NOMO-1 (cell line): ENCODE results near the gene LAMA5.

Experiments used
- DNase-seq, 2 experiments: peaks; one replicate each; lab custom pipeline; 2025; ENCODE audit not compliant: unreplicated experiment in 2 of 2; lab: John Stamatoyannopoulos, UW

Gene LAMA5

DNA sequence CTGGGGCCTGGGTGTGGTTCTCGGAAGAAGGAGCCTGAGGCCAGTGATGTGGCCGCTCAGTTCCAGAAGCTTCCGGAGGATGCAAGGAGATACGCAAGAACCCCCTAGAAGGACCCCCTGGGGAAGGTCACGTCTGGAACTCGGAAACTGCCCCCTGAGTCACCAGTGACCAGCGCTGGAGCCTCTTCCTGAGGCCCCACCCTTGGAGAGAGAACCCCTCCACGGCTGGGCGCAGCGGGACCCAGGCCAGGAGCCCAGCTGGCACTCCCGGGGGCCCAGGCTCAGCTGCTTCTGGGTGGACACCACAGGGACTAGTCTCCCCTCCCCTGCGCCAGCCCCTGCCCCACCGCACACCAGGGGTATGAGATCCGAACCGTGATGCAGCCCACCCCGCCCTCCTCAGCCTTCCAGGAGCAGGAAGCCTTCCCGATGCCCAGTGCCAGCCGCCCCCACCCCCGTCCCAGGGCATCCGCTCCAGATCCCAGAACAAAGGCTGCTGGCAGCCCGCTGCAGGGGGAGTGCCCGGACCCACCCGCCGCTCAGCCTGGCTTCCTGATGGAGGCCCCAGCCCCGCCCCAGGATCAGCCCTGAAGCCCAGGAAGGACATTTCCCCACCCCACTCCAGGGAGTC, 7.5 kb downstream of the LAMA5 start:
- DNase-seq: no peak

DNA sequence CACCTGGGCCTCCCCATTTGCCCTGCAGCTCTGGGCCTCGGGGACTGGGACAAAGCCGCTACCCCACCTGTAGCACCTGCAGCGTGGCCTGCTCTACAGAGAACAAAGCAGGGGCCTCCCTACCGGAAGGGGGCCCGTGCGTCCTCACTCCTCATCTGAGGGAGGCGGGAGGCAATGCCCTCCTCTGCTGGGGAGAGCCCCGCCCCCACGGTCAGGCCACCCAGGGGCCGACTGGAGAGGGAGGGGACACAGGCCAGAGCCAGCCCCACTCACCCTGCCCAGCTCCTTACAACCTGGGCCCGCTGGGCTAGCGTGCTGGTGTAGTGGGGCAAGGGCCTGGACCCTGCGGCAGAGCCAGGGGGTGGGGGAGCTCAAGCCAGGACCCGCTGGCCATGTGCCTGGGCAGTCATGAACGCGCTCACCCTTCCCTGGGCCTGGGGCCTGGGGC, 8.0 kb downstream of the LAMA5 start:
- DNase-seq: no peak

DNA sequence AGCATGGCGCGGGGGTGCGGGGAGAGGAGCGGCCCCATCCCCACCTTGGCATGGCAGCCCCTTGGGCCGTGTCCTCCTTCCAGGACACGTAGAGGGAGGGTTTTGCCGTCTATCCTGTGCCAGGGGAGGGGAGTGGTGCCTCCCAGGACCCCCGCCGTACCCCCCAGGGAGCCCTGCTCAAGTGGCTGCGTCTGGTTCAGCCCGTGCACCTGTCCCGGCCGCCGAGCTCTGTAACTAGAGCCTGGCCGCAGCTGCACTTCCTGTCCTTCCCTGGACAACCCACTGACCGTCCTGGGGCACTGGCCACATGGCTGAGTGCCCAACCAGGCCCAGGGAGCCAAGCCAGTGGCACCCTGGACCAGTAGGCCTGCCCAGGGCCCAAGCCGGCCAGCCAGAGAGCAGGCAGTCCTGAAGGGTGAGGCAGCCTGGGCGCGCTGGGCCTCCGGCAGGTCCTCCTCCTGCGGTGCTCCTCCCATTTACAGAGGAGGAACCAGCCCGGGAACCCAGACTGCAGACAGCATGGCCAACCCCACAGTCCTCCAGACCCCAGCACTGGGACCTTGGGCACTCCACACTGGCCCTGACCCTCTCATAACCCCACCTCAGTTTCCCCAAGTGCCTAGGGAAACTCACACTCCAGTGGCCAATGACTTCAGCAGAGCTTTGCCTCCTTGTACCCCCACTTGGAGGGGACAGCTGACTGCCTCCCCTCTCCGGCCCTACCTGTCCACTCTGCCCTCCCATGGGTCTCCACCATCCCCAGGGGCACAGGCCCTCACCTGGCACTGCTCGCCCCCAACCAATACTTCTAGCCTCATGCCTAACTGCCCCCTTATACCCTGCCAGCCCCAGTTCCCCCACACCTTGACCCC, 8.7 kb downstream of the LAMA5 start:
- DNase-seq: no peak

DNA sequence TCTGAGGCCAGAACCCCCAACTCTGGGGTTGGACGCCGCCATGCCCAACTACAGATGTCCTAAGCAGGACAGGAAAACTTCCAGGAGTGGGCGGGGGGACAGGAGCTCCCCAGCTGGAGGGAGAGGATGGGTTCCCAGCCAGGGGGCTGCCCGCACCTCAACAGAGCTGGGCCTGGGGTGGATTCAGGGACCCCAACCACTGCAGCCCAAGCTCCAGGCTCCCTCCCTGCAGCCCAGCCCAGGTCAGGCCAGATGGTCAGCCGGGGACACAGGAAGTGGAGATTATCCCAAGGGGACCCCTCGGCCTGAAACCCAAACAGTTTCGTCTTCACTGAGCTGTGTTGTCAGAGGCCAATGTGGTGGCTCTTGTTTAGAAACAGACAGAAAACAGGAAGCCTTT, 9.4 kb downstream of the LAMA5 start:
- DNase-seq: no peak

DNA sequence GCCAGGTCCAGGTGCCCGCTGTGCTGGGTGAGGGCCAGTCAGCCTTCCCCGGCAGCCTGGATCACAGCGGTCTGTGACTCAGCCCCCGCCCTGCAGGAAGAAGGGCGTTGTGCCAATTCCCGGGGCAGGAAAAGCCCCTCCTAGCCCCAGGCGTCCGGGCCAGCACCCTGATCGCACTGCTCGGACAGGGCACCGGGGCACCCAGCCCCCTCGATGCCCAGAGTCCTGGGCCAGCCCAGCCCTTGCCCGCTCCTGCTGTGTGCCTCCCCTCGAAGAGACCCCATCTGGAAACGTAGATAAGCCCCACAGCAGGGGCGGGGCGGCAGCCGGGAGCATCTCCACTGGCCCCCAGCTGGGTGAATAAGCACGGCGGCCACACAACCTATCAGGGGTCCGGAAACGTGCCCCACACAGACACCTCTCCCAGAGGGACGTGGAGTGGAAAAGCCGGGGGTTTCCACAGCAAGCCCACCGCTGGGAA, 9.9 kb downstream of the LAMA5 start:
- DNase-seq: no peak

DNA sequence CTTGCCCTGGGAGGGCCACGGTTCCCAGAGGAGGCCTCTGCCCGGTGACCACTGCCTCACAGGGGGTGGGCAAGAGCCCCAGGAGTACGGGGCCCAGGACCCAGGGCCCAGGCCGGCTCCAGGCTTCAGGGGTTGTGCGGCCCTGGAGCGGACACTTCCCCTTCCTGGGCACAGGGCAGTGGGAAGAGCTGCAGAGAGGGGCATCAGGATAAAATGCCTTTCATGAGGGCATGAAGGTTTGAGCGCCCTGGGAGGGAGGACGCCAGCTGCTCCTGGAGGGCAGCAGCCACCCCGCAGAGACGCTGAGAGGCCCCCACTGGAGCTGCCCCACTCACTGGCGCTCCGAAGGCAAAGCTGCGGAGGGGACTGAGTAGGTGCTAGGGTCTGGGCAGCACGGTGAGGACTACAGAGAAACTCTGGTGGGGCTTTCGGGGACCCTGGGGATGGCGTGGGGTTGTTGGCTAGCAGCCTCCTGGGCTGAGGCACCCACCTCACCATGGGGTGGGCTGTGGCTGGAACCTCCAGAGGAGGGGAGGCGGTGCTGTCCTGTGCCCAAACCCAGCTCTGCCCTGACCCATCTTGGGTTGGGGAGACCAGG, 10.4 kb downstream of the LAMA5 start:
- DNase-seq: no peak

DNA sequence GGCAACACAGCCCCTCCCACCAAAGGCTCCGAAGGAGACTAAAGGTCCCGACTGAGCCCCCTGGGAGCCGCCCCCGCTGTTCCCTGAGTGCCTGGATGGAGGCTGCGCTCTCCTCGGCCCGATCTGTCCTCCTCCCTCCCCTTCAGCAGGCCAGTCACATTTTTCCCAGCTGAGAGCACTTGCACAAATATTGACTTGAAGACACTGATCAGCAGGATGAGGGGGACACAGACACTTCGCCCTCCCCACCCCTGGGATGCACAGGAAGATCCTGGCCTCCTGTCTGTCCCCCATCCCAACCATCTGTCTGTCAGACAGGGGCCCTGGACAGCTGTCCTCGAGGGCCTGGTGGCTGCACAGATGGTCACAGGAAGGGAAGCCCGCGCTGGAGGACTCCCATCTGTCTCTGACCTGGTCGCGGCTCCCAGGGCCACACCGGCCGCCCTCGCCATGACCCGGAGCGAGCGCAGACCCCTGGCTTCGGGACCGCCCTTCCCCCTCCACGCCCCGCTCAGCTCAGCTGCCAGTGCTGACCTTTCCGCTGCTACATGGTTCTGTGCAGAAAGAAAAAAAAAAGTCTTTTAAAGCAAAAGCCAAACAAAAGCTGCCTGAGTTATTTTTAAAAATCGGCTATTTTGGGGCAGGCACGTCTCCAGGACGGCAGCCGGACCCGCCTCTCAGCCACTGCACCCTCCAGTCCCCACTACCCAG, 11.1 kb downstream of the LAMA5 start:
- DNase-seq: no peak

DNA sequence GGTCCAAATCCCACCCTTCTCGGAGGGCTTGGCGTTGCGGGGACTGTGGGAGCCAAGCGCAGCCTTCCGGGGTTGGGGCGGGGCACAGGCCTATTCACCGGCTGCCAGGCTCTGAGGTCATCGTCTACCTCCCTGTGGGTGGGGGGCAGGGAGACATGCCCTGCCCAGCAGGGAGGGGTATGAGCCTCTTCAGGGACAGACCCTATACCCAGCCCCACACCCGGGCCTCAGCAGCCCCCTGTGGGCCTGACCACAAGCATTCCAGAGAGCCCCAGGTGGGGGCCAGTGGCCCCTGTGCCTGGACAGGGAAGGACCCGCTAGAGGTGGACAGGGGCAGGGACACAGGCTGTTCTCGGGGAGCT, 11.6 kb downstream of the LAMA5 start:
- DNase-seq: no peak

DNA sequence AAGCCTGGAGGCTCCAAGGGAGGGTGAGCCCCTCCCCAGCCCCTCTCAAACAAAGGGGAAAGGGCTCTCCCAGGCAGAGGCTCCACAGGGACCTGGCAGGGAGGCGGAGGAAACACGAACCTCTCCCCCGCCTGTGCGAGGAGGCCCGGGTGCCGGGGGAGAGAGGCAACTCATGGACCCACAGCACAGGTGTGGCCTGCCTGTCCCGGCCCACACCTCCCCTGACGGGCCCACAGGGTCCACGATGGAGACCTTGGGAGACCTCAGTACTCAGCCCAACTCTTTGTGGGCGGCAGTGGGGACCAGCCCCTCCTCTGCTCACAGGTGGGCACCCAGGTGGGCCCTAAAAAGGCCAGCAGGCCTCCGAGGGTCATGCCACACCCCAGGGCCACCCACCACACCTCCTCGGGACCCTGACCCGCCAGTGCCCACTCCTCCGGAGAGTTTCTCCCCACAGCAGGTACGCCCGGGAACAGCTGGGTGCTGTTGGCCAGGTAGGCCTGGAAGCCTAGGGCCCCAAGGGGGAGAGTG, 12.2 kb downstream of the LAMA5 start:
- no peak for DNase-seq

DNA sequence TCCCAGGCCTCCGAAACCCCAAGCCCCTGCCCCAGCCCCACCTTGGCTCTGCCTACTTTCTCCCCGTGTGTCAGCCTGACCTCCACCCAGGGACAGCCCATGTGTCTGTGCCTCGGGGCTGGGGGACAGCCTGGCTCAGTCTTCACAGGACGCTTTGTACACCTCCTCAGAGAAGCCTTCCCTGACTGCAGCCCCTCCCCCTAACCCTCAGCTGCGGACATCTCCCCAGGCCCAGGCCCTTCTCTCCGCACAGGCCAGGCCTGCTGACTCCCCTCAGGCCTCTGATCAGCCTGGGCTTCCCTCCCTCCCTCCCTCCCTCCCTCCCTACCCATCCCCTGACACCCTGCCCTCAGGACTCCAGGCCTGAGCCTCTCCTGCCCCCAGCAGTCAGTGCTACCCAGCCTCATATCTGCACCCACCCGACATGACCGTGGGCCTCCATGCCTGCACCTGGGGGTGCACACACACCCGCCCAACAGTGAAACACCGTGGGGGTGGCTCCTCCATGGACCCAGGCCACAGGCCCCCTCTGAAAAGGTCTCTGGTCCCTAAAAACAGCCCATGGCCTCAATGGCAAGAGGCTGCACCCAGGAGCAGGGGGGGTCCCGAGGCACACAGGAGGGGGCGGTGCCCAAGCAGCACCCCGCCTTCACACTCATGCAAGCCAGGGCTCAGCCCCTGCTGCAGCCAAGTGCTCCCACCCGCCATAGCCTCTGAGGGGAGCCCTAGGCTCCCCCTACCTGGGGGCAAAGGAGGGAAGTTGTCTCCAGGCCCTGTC, 12.9 kb downstream of the LAMA5 start:
- DNase-seq: no peak

DNA sequence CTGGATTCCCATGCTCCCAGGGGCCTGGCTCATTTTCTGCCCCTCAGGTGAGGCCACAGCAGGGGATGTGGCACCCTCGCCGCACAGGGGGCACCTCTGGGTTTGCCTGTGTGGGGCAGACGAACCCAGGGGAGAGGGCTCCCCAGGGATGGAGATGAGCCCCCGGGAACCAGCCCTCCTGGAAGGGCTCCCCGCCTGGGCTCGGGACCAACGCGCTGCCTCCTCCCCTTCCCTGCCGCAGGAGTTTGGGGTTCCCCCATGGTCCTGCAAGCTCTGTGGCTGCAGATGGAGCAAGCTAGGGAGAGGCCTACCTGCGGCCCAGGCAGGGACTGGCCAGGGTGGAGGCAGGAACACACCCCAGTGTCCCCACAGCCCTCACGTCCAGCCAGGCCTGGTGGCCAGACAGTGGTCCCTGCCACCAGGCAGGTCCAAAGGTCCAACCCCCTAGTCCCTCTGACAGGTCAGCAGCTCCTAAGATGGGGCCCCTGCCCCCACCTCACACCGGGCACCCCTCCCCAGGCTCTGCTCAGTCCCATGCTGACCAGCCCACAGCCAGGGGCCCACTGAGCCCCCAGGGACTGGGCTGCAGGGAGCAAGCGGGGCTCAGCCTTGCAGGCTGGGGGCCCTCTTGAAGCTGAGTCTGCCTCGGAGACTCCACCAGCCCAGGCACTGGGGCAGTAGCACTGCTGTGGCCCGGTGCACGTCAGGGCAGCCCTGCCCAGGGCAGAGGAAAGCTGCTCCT, 13.7 kb downstream of the LAMA5 start:
- DNase-seq: no peak

DNA sequence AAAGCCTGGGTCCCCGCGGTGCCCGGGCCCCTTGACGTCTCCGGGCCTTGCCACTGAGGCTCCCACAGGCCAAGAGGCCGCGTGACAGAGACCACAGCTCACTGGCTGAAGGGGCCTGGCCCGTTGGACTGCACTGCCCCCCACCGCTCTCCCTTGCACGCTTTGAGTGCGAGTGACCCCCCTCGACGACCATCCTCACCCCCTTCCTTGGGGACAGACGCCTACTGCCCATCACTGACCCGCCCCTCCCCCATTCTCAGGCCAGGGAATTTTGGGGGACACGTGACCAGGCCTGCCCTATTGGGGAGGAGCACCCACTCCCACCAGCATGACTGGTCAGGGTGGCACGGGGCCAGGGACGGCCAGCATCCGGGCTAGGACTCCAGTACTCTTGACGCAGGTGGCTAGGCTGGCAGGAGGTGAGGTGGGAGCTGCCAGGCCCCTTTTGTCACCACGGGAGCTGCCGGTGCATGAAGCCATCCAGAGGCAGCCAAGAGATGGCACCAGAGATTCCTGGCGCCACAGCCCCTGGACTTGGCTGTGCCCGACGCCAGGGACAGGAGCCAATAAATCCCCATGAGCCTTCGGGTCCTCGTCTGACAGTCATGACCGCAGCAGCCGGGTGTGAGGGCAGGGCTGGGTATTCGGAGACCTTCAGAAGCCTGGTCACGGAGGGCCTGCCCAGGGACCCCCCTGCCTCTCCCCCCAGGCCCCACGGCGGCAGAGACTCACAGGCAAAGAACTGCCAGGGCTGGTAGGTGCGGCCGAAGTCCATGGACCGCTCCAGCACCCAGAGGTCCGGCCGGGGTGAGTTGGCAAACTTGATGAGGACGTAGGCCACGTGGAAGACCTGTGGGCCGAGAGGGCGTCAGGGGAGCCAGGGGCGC, 14.5 kb downstream of the LAMA5 start:
- DNase-seq: no peak

DNA sequence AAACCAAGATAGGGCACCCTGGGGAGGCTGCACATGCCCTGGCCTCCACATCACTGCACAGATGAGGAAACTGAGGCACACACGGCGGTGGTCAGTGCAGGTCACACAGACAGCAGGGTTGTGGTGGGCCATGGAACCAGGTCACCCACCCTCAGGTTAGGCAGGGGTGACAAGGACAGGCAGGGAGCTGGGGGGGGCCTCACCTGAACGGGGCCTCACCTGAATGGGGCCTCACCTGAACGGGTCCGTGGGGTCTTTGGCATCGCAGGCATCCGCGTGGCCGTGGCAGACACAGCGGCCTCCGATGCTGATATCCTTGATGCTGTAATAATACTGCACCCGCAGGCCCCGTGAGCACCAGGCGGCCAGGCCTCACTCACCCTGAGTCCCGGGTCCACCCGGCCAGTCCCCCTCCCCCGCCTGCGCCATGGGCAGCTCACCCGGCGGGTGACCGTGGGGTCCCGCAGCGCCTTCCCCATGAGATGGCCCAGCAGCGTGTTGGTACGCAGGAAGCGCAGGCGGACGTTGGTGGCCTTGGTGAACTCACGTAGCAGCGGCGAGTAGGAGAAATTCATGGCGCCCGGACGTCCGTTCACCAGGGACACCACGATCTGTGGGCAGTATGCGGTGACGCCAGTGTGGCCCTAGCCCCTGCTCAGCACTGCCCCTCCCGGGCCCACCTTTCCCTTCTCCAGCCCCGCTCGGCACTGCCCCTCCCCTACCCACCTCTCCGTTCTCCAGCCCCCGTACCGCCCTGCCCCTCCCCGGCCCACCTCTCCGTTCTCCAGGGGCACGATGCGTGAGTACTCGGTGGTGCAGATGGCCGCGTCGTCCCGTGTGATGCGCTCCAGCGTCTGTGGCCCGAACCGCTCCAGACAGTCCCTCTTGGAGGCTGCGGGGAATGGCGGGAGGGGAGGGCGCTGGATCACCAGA, 15.4 kb downstream of the LAMA5 start:
- DNase-seq: no peak

DNA sequence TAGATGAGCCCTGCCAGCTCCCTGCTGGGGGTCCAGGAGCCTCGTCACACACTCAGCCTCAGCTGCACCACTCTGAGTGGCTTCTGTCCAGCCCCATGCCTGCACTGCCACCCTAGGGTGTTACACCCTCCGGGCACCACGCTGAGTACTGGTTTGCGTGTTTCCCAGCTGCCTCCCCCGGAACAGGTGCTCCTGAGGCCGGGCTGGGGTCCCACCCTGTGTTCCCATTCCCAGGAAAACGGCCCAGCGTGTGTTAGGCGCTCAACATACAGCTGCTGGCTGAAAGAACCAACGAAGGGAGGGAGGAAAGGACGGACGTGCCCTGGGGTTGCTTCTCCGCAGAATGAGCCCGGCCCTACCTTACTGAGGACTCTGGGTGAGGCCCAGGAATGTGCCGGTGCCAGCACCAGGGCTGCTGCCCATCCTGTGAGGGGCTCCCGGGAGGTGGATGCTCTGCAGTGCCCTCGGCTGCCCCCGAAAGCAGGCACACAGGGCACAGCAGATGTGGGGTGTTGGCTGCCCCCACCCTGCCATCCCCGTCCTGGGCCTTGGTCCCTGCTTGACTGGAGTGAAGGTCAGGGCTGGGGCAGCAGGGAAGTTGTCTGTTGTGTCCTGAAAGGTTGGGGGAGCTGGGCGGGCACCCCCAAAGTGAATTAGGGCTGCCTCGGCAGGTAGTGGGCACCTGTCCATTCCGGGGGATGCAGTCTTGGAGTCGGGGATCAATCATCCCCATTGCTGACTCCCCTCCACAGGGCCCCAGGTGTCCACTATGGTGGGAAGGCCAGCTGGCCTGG, 16.3 kb downstream of the LAMA5 start:
- no peak for DNase-seq

DNA sequence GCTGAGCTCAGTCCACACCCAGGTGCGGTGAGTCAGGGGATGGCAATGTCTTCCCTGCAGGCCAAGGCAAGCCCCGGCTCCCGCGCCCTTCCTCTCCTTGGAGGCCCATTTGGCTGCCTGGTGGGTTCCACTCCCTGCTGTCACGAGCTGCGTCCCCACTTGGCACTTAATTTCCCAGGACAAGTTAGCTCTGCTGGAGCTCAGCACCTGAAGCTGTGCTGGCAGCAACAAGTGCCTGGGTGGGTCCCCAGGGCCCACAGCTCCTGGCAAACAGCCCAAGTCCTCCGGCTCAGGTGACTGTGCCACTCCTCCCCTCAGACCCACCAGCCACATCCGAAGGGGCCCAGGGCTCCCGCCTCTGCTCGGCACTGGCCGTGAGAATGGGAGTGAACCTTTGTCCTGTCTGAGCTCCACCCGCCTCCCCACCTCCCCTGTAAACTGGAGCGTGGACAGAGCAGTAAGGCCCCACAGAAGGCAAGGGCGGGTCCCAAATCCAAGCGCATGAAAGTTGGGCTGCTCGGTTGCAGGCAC, 16.9 kb downstream of the LAMA5 start:
- DNase-seq: no peak

DNA sequence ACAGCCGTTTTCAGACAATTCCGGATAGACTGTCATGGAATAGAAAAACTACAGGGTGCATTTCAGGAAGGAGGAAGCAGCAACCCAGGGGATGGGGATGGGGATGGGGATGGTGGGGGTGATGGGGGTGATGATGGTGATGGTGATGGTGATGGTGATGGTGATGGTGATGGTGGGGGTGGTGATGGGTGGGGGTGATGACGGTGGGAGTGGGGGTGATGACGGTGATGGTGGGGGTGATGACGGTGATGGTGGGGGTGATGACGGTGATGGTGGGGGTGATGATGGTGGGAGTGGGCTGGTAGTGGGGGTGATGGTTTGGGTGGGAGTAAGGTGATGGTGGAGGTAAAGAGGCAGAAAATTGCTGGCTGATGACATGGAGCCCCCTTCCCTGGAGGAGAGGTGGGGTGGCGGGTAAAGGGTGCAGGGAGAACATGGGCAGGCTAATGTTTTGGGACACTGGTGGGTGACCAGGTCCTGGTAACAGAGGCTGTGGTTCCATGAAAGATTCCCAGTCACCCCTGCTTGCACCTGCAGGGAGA, 17.5 kb downstream of the LAMA5 start:
- DNase-seq: no peak
